ENCODE measurements around the gene THBD.

Gene THBD

GRCh38 chr20:23094213-23094896, 44.9 kb upstream of the THBD start:
- in situ Hi-C loops (cut with HindIII; ENCODE audit: low sequenced_read_pairs), result no loop called here
- no peak for DNase-seq (ENCODE audit: low read depth, low spot score)
- no peak overlapping the region for H3K4me3 ChIP-seq (ENCODE audit: low read depth, low read length)
- TF ChIP-seq CTCF (IDR thresholded peaks at IDR 0.05; ENCODE audit: low read depth, low read length), result no peak

GRCh38 chr20:23093613-23094012, 44.1 kb upstream of the THBD start:
- no peak overlapping the region for H3K4me3 ChIP-seq (ENCODE audit: low read depth, low read length)
- no peak for TF ChIP-seq CTCF (IDR thresholded peaks at IDR 0.05; ENCODE audit: low read depth, low read length)
- DNase-seq (ENCODE audit: low read depth, low spot score), result no peak
- in situ Hi-C loops (cut with HindIII; ENCODE audit: low sequenced_read_pairs), result no loop called here

GRCh38 chr20:23092861-23093495, 43.5 kb upstream of the THBD start:
- DNase-seq (ENCODE audit: low read depth, low spot score), result no peak
- H3K4me3 ChIP-seq (ENCODE audit: low read depth, low read length), result no peak overlapping the region
- in situ Hi-C loops (cut with HindIII; ENCODE audit: low sequenced_read_pairs), result no loop called here
- no peak for TF ChIP-seq CTCF (IDR thresholded peaks at IDR 0.05; ENCODE audit: low read depth, low read length)

GRCh38 chr20:23092384-23092756, 42.9 kb upstream of the THBD start:
- no peak for TF ChIP-seq CTCF (IDR thresholded peaks at IDR 0.05; ENCODE audit: low read depth, low read length)
- in situ Hi-C loops (cut with HindIII; ENCODE audit: low sequenced_read_pairs), result no loop called here
- no peak for DNase-seq (ENCODE audit: low read depth, low spot score)
- no peak overlapping the region for H3K4me3 ChIP-seq (ENCODE audit: low read depth, low read length)

GRCh38 chr20:23091721-23092383, 42.4 kb upstream of the THBD start:
- no peak overlapping the region for H3K4me3 ChIP-seq (ENCODE audit: low read depth, low read length)
- in situ Hi-C loops (cut with HindIII; ENCODE audit: low sequenced_read_pairs), result no loop called here
- no peak for DNase-seq (ENCODE audit: low read depth, low spot score)
- no peak for TF ChIP-seq CTCF (IDR thresholded peaks at IDR 0.05; ENCODE audit: low read depth, low read length)

- in situ Hi-C loops (cut with HindIII; ENCODE audit: low sequenced_read_pairs), result no loop called here
- no peak overlapping the region for H3K4me3 ChIP-seq (ENCODE audit: low read depth, low read length)
- no peak for DNase-seq (ENCODE audit: low read depth, low spot score)
- no peak for TF ChIP-seq CTCF (IDR thresholded peaks at IDR 0.05; ENCODE audit: low read depth, low read length)
Measured at GRCh38 chr20:23090878-23091277, 41.4 kb upstream of the THBD start.

Data from astrocyte of the spinal cord (primary cell).